H1 (cell line): Measurements from ENCODE around the gene IPO13. TPM values are rescaled to one million over a fixed set of nuclear protein-coding genes. Genes with fewer than 3 reads are reported as not detected.

Experiments used
- BACH1 ChIP-seq: IDR thresholded peaks from 2 replicates; pipeline ENCODE4 v1.6.1; 2012; ENCODE audit warnings: low read length, improper control_type of control experiment
- CEBPB ChIP-seq: IDR thresholded peaks from 2 replicates; pipeline ENCODE4 v1.6.1; 2012; ENCODE audit warnings: low read depth, low read length
- KDM4A ChIP-seq: IDR thresholded peaks from one replicate; pipeline ENCODE4 v1.7.1; 2012; ENCODE audit warnings: low read depth, mild to moderate bottlenecking, moderate library complexity, low read length, inconsistent platforms; ENCODE audit not compliant: severe bottlenecking
- RAD21 ChIP-seq, 2 experiments: IDR thresholded peaks in 1 of 2; conservative IDR thresholded peaks in 1 of 2; 2 replicates each; pipeline ENCODE4 v1.6.1; 2011; ENCODE audit warnings: low read depth in 2 of 2, low read length in 2 of 2, improper control_type of control experiment in 1 of 2, inconsistent platforms in 1 of 2, mild to moderate bottlenecking in 1 of 2, moderate library complexity in 1 of 2
- SIN3A ChIP-seq, 2 experiments: IDR thresholded peaks in 1 of 2; conservative IDR thresholded peaks in 1 of 2; 2 replicates each; pipeline ENCODE4 v1.6.1; 2011 to 2012; ENCODE audit warnings: low read length in 2 of 2, improper control_type of control experiment in 1 of 2, low read depth in 1 of 2, mild to moderate bottlenecking in 1 of 2
- SIRT6 ChIP-seq: IDR thresholded peaks from one replicate; pipeline ENCODE4 v1.7.1; 2012; ENCODE audit warnings: low read length, inconsistent platforms
- TAF7 ChIP-seq: optimal IDR thresholded peaks from 2 replicates; pipeline ENCODE3; 2011; ENCODE audit warnings: low read depth, mild to moderate bottlenecking, inconsistent platforms, low read length, moderate library complexity, borderline replicate concordance
- YY1 ChIP-seq: IDR thresholded peaks from 2 replicates; pipeline ENCODE4 v1.6.1; 2011; ENCODE audit warnings: low read depth, mild to moderate bottlenecking, low read length
- polyA plus RNA-seq, 7 experiments: library from polyadenylated mRNA; depleted of rRNA in 3 of 7; stranded (reverse) in 5 of 7; unstranded in 2 of 7; fragments of >200 nt in 5 of 7; fragments of 200-250 nt in 2 of 7; gene quantifications; 1 replicate in 5 of 7; 2 replicates in 1 of 7; 4 replicates in 1 of 7; pipeline versions ENCODE4 v1.2.1 to v1.2.3, GENCODE V29; 2011 to 2013; ENCODE audit warnings: missing spikeins in 2 of 7, mixed read lengths in 2 of 7
- total RNA-seq: library from RNA; stranded (reverse); fragmentation: NEBNext Ultra II Directional; extraction: Animal tissue kit (Norgen Biotek cat#: 25700); gene quantifications from 2 replicates; pipeline ENCODE4 v1.2.1, GENCODE V29; 2021
- TF ChIP-seq, protein P1 (sequence below): fragments of 300-600 bp; sonication (generic); IDR thresholded peaks from 2 replicates; pipeline ENCODE4 v1.7.1; 2012; ENCODE audit warnings: low read length, moderate library complexity, mild to moderate bottlenecking, inconsistent platforms; ENCODE audit not compliant: insufficient replicate concordance

Gene IPO13
- total and polyA plus RNA-seq, 2 of the 8 experiments (the other 6 are each of a cell fraction or from before 2014, with no cell fraction given), result 23.0 to 27.0 TPM

DNA sequence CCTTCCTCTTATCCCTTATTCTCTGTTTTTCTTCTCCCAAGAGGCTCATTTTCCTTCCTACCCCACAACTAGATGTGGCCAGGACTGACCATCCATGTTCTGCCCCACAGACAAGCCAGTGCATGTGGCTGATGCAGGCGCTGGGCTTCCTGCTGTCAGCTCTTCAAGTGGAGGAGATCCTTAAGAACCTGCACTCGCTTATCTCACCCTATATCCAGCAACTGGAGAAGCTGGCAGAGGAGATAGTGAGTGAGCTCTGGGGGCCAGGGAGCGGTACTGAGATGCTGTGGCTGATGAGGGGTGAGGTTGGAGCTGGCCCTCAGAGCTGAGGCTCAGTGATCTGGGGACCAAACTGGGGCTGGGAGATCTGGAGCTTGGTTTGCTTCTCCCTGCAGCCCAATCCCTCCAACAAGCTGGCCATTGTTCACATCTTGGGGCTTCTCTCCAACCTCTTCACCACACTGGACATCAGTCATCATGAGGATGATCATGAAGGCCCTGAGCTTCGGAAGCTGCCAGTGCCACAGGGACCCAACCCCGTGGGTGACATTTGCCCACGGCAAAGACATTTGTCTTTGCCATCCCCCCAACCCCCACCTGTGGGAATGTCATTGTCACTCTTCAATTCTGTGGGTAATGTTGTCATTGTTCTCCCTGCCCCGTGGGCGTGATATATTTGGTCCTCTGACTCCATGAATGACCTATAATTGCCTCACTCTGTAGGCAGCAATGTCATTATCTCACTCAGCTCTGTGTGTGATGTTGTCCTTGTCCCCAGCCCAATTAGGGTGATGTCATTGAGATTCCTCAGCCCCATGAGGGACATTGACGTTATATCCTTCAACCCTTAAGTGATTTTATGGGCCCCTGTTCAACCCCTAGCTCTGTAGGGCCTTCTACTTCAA lies 11.9 kb downstream of the IPO13 start (continued):
- TF ChIP-seq, protein P1, sequence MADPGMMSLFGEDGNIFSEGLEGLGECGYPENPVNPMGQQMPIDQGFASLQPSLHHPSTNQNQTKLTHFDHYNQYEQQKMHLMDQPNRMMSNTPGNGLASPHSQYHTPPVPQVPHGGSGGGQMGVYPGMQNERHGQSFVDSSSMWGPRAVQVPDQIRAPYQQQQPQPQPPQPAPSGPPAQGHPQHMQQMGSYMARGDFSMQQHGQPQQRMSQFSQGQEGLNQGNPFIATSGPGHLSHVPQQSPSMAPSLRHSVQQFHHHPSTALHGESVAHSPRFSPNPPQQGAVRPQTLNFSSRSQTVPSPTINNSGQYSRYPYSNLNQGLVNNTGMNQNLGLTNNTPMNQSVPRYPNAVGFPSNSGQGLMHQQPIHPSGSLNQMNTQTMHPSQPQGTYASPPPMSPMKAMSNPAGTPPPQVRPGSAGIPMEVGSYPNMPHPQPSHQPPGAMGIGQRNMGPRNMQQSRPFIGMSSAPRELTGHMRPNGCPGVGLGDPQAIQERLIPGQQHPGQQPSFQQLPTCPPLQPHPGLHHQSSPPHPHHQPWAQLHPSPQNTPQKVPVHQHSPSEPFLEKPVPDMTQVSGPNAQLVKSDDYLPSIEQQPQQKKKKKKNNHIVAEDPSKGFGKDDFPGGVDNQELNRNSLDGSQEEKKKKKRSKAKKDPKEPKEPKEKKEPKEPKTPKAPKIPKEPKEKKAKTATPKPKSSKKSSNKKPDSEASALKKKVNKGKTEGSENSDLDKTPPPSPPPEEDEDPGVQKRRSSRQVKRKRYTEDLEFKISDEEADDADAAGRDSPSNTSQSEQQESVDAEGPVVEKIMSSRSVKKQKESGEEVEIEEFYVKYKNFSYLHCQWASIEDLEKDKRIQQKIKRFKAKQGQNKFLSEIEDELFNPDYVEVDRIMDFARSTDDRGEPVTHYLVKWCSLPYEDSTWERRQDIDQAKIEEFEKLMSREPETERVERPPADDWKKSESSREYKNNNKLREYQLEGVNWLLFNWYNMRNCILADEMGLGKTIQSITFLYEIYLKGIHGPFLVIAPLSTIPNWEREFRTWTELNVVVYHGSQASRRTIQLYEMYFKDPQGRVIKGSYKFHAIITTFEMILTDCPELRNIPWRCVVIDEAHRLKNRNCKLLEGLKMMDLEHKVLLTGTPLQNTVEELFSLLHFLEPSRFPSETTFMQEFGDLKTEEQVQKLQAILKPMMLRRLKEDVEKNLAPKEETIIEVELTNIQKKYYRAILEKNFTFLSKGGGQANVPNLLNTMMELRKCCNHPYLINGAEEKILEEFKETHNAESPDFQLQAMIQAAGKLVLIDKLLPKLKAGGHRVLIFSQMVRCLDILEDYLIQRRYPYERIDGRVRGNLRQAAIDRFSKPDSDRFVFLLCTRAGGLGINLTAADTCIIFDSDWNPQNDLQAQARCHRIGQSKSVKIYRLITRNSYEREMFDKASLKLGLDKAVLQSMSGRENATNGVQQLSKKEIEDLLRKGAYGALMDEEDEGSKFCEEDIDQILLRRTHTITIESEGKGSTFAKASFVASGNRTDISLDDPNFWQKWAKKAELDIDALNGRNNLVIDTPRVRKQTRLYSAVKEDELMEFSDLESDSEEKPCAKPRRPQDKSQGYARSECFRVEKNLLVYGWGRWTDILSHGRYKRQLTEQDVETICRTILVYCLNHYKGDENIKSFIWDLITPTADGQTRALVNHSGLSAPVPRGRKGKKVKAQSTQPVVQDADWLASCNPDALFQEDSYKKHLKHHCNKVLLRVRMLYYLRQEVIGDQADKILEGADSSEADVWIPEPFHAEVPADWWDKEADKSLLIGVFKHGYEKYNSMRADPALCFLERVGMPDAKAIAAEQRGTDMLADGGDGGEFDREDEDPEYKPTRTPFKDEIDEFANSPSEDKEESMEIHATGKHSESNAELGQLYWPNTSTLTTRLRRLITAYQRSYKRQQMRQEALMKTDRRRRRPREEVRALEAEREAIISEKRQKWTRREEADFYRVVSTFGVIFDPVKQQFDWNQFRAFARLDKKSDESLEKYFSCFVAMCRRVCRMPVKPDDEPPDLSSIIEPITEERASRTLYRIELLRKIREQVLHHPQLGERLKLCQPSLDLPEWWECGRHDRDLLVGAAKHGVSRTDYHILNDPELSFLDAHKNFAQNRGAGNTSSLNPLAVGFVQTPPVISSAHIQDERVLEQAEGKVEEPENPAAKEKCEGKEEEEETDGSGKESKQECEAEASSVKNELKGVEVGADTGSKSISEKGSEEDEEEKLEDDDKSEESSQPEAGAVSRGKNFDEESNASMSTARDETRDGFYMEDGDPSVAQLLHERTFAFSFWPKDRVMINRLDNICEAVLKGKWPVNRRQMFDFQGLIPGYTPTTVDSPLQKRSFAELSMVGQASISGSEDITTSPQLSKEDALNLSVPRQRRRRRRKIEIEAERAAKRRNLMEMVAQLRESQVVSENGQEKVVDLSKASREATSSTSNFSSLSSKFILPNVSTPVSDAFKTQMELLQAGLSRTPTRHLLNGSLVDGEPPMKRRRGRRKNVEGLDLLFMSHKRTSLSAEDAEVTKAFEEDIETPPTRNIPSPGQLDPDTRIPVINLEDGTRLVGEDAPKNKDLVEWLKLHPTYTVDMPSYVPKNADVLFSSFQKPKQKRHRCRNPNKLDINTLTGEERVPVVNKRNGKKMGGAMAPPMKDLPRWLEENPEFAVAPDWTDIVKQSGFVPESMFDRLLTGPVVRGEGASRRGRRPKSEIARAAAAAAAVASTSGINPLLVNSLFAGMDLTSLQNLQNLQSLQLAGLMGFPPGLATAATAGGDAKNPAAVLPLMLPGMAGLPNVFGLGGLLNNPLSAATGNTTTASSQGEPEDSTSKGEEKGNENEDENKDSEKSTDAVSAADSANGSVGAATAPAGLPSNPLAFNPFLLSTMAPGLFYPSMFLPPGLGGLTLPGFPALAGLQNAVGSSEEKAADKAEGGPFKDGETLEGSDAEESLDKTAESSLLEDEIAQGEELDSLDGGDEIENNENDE, result no peak
- TF ChIP-seq SIN3A (conservative IDR thresholded peaks at IDR 0.05 in 1 of 2, IDR thresholded peaks at IDR 0.05 in 1 of 2; ENCODE audit: low read depth in 1 of 2, low read length in 2 of 2), result no peak
- no peak for TF ChIP-seq SIRT6
- TF ChIP-seq YY1, result no peak
- TF ChIP-seq CEBPB, result no peak
- no peak for TF ChIP-seq RAD21 (IDR thresholded peaks at IDR 0.05 in 1 of 2, conservative IDR thresholded peaks at IDR 0.05 in 1 of 2; ENCODE audit: low read depth in 2 of 2, low read length in 2 of 2)
- TF ChIP-seq TAF7, result no peak
- no peak for TF ChIP-seq BACH1
- no peak for TF ChIP-seq KDM4A
